Stimulated activated CD8-positive, alpha-beta memory T cell treated with anti-CD3 and anti-CD28 coated beads, Interleukin-4, amount 100 ng/mL, for 4 hours (primary cell): ENCODE measurements around the gene UGT2B10.
"Not testable (repeated sequence)": the region's sequence is repeated elsewhere in the genome, so short reads cannot be mapped to it uniquely, and the experiment has no call there.

ENCODE experiments used
- DNase-seq, 2 donors: peaks; one replicate each; pipeline ENCODE4 v3.0.0-alpha.2; 2020; ENCODE audit warnings: low read depth in 2 of 2, low spot score in 1 of 2

UGT2B10 gene

DNA sequence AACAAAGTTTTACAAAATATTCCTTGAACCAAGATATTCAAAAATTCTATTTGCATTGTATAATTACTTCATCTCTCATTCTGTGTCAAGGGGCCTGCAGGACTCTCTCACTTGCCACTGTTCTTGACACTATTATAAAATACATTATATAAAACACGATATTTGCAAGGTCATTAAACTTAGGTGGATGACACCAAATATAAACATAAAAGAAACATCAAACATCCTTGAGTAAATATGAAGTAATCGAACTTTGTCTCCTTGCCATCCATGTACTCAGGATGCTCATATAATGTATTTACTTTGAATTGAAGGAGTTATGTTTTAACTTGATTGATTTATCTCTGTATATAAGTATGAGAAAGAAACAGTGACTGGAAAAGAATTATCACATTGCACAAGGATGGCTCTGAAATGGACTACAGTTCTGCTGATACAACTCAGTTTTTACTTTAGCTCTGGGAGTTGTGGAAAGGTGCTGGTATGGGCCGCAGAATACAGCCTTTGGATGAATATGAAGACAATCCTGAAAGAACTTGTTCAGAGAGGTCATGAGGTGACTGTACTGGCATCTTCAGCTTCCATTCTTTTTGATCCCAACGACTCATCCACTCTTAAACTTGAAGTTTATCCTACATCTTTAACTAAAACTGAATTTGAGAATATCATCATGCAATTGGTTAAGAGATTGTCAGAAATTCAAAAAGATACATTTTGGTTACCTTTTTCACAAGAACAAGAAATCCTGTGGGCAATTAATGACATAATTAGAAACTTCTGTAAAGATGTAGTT lies at the start of gene UGT2B10:
TSS of gene UGT2B10 (plus strand) at position 378 of the 793 bp plus-strand sequence. CDS start at position 404, 26 bp downstream.
- not testable (repeated sequence) for DNase-seq

DNA sequence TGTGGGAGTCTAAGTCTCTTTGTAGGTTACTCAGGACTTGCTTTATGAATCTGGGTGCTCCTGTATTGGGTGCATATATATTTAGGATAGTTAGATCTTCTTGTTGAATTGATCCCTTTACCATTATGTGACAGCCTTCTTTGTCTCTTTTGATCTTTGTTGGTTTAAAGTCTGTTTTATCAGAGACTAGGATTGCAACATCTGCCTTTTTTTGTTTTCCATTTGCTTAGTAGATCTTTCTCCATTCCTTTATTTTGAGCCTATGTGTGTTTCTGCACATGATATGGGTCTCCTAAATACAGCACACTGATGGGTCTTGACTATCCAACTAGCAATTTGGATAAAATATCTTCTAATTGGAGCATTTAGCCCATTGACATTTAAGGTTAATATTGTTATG lies 44.0 kb upstream of the UGT2B10 start:
- not testable (repeated sequence) for DNase-seq

DNA sequence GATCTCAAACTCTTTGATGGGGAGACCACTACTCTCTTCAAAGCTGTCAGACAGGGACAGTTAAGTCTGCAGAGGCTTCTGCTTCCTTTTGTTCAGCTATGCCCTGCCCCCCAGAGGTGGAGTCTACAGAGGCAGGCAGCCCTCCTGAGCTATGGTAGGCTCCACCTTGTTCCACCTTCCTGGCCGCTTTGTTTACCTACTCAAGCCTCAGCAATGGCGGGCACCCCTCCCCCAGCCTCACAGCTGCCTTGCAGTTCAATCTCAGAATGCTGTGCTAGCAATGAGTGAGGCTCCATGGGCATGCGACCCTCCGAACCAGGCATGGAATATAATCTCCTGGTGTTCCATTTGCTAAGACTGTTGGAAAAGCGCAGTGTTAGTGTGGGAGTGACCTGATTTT lies 42.1 kb upstream of the UGT2B10 start:
- no peak for DNase-seq

- no peak for DNase-seq
Measured at GRCh38 chr4:68780232-68780631, 35.6 kb upstream of the UGT2B10 start.

DNA sequence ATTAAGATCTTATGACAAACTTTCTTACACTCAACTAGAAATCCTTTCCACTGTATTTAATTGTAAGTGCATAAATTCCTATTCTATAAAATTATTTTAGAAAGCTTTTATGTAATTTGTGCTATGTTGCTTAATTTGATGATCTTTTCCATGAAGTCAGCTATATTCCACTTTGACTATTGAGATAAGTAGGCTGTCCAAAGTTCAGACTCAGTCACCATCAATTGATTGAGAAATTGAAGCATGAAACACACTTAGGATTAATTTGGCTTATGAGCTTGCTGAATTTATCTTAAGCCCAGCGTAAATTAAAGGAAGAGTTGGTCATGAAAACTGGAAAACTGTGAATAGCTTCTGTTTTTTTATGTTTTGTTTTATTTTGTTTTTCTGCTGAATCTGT lies 18.7 kb upstream of the UGT2B10 start:
- DNase-seq: no peak

GRCh38 chr4:68797618-68798017 lies 18.2 kb upstream of the UGT2B10 start:
- no peak for DNase-seq

DNA sequence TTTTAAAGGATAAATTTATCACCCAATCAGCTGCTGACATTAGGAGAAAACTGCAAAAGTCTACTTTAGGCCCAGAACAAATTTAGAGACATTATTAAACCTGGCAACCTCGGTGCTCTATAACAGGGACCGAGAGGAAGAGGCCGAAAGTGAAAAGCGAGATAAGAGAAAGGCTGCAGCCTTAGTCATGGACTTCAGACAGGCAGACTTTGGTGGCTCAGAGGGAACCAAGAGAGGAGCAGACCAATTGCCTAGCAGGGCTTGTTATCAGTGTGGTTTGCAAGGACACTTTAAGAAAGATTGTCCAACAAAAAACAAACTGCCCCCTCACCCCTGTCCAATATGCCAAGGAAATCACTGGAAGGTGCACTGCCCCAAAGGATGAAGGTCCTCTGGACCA lies 12.8 kb upstream of the UGT2B10 start:
- no peak for DNase-seq

- DNase-seq: no peak
Measured at GRCh38 chr4:68808060-68808459, 7.7 kb upstream of the UGT2B10 start.

- no peak for DNase-seq
Measured at GRCh38 chr4:68810919-68811318, 4.9 kb upstream of the UGT2B10 start.

GRCh38 chr4:68816410-68817265 lies 844 bp downstream of the UGT2B10 start:
- DNase-seq: not testable (repeated sequence)

DNA sequence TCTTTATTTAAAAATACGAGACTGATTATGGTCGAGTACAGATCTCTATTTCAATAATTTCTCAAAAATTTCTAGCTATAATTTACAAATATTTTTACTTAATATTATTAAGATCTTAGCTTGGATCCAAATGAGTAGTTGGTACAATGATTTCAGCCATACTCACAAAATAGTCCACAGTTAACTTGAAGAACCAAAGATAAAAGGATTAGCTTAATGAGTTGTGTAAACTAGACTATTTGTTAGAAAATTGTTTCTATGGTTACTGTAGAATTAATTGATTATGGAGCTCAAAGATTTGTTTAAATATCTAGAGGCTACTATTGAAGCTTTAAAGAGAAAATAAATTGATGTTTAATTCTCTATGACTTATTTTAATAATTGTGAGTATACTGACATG lies 1.6 kb downstream of the UGT2B10 start:
- no peak for DNase-seq

DNA sequence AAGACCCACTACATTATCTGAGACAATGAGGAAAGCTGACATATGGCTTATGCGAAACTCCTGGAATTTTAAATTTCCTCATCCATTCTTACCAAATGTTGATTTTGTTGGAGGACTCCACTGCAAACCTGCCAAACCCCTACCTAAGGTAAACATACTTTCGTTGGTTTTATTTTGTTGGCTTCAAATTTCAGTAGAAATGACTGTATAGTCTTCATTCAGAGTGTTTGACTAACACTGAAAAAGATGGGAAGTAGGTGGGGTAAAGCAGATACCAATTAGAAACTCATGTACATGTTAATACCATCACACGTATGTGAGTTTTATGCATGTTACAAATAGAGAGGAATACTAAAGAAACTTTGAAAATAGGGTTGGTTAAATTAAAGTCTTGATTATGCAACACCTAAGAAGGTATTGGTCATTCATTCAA lies 2.3 kb downstream of the UGT2B10 start:
- not testable (repeated sequence) for DNase-seq

- no peak for DNase-seq
Measured at GRCh38 chr4:68831642-68832041, 15.8 kb downstream of the UGT2B10 start.

GRCh38 chr4:68850293-68850692 lies 34.5 kb downstream of the UGT2B10 start:
- DNase-seq: no peak

- DNase-seq: no peak
Measured at GRCh38 chr4:68855771-68856170, 40.0 kb downstream of the UGT2B10 start.

GRCh38 chr4:68858039-68858438 lies 42.2 kb downstream of the UGT2B10 start:
- no peak for DNase-seq

DNA sequence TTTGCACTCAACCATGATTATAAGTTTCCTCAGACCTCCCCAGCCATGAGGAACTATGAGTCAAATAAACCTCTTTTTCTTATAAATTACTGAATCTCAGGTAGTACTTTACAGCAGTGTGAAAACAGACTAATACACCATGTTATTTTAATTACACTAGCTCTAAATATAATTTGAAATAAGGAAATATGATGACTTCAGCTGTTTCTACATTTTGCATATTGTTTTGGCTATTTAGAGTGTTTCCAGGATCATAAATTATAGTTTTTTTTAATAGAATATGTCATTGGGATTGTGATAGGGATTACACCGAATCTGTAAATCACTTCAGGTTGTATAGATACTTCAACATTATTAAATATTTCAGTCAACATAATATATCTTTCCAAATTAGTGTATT lies 43.9 kb downstream of the UGT2B10 start:
- no peak for DNase-seq

GRCh38 chr4:68861057-68861456 lies 45.3 kb downstream of the UGT2B10 start:
- no peak for DNase-seq

DNA sequence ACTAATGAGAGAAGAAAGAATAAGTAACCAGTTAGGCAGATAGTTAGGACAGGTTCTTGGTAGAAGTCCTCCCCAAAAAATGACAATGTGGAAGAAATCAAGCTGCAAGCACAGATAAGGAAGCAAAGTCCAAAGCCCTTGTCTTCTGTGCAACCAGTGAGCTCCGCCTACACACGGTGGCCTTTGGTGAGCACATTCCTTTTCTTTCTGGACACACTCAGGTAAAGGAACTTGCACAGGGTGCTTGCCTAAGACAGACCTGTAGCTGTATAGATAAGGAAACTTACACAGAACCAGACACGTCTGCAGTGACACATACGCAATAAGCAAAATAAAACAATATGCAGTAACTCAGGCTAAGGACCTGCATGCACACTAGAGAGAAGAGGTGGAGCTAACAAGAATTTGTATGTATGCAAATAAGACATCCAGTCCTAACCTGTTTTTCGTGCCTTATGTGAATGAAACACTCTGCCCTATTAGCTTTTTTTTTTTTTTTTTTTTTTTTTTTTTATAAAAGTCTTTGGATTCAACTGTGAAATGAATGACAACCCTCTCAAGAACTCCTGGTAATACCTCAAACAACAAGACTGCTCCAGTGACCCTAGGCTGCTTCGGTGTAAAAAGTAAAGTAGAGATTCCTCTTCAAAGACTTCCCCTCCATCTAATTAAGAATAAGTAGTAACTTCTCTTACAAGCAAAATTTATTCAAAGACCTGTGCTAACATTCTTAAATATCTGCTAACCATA lies 48.8 kb downstream of the UGT2B10 start:
- DNase-seq: no peak

GRCh38 chr4:68865188-68865638 lies 49.4 kb downstream of the UGT2B10 start:
- DNase-seq: no peak

GRCh38 chr4:68865760-68866159 lies 50.0 kb downstream of the UGT2B10 start:
- no peak for DNase-seq
